ENCODE data around the gene VEZF1.
A peak's percentile ranks its signal among the peaks of the same experiment; 100 is the strongest.

Gene VEZF1

DNA sequence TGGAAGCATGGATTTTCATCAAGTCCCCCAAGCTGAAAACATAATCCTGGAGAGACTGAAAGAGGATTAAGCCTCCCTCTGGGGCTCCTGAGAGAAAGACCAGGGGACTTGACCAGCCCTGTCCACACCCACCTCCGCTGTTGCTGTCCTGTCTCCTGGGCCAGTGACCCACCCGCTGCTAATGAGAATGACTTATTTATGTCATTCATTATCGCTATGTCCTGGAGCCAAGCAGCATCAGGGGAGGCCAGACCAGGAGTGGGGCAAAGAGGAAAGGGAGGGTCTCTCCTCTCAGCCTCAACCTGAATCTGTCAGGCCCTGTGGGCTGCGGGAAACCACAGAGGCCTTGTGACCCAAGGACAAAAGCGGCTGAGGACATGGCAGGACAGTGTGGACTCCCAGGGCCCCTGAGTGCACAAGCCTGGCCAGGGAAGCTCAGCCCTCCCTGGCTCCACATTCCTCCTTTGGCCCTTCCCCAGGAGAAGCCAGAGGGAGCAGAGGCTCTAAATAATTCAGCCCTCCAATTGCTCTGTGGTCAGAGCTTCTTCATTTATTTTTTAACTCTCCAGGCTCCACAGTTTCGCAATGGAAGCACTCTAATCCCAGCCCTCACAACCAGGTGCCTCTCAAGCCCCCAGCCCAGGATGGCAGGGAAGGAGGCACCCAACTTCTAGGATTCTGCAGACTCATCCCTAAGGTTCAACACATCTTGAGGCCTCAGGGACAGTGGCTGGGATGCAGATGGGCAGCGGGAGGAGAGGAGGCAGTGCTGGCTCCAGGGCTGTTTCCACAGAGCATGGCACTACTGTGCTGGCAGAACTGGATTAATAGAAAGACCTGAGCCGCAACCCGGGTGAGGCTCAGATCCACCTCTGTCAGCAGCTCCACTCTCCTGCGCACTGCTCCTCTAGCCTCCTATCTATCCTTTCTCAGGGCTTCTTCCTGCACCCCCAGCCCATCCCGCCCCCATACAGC, 51.9 kb downstream of the VEZF1 start:
- no peak overlapping the region for H3K4me3 ChIP-seq (ENCODE audit: low read length)
- no peak for DNase-seq (ENCODE audit: low read depth)
- TF ChIP-seq, protein P1, sequence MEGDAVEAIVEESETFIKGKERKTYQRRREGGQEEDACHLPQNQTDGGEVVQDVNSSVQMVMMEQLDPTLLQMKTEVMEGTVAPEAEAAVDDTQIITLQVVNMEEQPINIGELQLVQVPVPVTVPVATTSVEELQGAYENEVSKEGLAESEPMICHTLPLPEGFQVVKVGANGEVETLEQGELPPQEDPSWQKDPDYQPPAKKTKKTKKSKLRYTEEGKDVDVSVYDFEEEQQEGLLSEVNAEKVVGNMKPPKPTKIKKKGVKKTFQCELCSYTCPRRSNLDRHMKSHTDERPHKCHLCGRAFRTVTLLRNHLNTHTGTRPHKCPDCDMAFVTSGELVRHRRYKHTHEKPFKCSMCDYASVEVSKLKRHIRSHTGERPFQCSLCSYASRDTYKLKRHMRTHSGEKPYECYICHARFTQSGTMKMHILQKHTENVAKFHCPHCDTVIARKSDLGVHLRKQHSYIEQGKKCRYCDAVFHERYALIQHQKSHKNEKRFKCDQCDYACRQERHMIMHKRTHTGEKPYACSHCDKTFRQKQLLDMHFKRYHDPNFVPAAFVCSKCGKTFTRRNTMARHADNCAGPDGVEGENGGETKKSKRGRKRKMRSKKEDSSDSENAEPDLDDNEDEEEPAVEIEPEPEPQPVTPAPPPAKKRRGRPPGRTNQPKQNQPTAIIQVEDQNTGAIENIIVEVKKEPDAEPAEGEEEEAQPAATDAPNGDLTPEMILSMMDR (IDR thresholded peaks at IDR 0.05; ENCODE audit: insufficient read depth, low read depth, low read length, missing control alignments), result no peak

DNA sequence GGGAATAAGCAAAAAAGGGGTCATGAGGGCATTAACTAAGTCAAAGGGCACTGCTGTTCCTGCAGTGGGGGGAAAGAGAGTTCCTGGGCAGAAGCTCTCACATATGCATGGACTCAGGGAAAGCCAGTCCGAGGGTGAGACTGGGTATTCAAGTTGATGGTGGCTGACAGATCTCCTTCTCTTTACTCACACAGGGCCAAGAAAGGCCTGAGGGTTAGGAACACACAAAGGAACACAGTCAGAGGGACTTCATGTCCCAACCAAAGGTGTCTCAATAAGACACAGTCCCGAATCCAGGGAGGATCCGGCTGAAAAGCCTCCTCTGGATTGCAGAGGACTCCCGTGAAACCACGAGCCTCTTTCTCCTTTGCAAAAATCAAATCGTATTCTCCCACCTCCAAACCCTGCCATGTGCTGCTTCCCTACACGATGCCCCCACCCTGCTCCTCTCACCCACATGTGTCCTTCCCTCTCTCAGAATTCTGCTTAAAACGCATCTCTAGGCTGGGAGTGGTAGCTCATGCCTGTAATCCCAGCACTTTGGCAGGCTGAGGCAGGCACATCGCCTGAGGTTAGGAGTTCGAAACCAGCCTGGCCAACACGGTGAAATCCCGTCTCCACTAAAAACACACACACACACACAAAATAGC, 56.4 kb downstream of the VEZF1 start:
- DNase-seq (ENCODE audit: low read depth), result peak; percentile 34
- no peak overlapping the region for H3K4me3 ChIP-seq (ENCODE audit: low read length)
- TF ChIP-seq, protein P1 (IDR thresholded peaks at IDR 0.05; ENCODE audit: insufficient read depth, low read depth, low read length, missing control alignments), result no peak

DNA sequence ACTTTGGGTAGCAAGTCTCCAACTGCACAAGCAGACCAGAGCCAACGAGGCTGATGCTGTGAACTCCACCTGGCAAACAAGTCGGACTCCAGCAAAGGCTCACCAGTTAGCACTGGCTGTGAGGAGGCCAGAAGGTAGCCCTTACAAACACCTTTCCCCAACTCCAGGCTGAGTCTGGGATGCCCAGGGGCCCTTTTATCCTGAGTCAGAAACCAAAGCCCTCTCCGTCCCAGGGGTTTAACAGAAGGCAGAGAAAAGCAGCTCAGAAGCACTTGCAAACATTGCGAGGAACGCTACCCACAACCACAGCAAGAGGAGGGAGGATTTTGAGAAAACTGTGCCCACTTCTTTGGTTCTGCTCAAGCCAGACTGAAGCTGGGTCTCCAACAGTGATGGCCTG, 57.8 kb downstream of the VEZF1 start:
- TF ChIP-seq, protein P1 (IDR thresholded peaks at IDR 0.05; ENCODE audit: insufficient read depth, low read depth, low read length, missing control alignments), result no peak
- no peak for DNase-seq (ENCODE audit: low read depth)
- no peak overlapping the region for H3K4me3 ChIP-seq (ENCODE audit: low read length)

DNA sequence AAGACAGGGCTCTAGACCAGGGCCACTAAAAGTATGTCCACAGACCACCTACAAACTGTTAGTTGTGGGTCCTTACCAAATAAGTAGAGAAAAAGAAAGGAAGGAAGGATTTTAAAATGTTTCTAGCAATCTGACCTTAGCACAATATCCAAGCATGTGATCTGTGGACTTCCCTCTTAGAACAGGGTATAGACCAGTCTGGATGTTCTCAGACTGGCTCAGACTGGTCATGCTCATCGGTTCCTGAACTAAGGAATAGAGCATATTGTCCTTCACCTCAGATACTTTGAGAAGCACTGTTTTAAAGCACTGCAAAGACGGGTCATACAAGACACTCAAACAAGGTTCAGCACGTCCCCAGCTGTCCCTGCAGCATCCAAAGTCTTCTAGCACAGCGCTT, 58.7 kb downstream of the VEZF1 start:
- H3K4me3 ChIP-seq (ENCODE audit: low read length), result no peak overlapping the region
- no peak for DNase-seq (ENCODE audit: low read depth)
- TF ChIP-seq, protein P1 (IDR thresholded peaks at IDR 0.05; ENCODE audit: insufficient read depth, low read depth, low read length, missing control alignments), result no peak

DNA sequence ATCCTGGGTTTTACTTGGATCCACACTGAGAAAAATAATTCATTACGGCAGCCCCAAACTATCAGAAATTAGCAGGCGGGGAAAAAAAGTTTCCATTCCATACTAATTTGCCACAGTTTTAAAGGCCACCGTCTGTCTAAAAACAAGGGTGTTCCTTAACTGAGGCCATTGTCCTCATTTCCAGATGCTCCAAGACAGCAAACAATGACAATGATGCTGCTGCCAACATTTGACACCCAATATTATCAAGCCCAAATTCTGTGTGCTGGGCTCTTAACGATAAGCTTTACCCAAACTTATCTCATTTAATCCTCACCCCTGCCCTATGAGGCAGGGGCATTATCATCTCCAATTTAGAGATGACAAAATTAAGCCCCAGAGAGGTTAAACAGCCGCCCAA, 59.1 kb downstream of the VEZF1 start:
- TF ChIP-seq, protein P1 (IDR thresholded peaks at IDR 0.05; ENCODE audit: insufficient read depth, low read depth, low read length, missing control alignments), result no peak
- no peak for DNase-seq (ENCODE audit: low read depth)
- no peak overlapping the region for H3K4me3 ChIP-seq (ENCODE audit: low read length)

DNA sequence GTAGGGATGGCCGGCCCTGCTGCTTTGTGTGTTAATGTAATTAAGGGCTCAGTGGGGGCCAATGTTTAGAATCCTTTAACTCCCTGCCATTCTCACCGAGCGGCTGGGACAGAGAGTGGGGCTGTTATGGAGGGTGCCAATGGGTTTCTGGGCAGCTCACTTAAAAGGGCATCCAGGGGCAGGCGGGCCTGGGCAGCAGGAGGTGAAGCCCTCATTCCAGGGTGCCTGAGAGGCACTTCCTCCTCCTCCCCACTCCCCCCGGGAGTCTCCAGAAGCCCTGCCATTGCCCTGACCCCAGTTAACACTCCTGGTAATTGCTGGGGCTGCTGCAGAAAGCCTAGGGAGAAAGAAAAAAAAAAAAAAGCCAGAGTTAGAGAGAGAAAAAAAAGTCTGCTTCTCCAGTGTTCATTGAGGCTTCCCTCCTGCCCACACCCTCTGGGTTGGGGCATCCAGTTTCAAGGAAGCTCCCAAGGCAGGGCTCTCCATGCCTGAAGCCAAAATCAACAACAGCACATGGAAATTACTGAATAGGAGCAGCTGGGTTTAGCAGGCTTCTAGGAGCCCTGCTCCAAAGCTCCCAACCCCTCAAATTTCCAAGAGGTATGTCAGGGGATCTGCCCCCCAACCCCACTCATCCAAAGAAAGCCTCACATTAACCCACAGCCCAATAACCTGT, 60.9 kb downstream of the VEZF1 start:
- TF ChIP-seq, protein P1 (IDR thresholded peaks at IDR 0.05; ENCODE audit: insufficient read depth, low read depth, low read length, missing control alignments), result no peak
- no peak overlapping the region for H3K4me3 ChIP-seq (ENCODE audit: low read length)
- DNase-seq (ENCODE audit: low read depth), result peak; percentile 60

Data from epithelial cell of esophagus (primary cell).